ENCODE data around the gene TBC1D22B.

- TF ChIP-seq POLR2A (IDR thresholded peaks at IDR 0.05; ENCODE audit: low read length): no peak
- no peak for TF ChIP-seq GATA1 (IDR thresholded peaks at IDR 0.05; ENCODE audit: low read depth, low read length)
Observed at GRCh38 chr6:37362101-37362828, 104.7 kb downstream of the TBC1D22B start.
